GM18511 (cell line): Measurements from ENCODE around the gene GLB1L2.

Experiments used
- ATAC-seq: cut with Tn5 transposase; IDR thresholded peaks from one replicate; pipeline ENCODE4 v1.9.1; 2021; ENCODE audit warnings: mild to moderate bottlenecking, moderate library complexity; ENCODE audit not compliant: unreplicated experiment

GLB1L2 gene

DNA sequence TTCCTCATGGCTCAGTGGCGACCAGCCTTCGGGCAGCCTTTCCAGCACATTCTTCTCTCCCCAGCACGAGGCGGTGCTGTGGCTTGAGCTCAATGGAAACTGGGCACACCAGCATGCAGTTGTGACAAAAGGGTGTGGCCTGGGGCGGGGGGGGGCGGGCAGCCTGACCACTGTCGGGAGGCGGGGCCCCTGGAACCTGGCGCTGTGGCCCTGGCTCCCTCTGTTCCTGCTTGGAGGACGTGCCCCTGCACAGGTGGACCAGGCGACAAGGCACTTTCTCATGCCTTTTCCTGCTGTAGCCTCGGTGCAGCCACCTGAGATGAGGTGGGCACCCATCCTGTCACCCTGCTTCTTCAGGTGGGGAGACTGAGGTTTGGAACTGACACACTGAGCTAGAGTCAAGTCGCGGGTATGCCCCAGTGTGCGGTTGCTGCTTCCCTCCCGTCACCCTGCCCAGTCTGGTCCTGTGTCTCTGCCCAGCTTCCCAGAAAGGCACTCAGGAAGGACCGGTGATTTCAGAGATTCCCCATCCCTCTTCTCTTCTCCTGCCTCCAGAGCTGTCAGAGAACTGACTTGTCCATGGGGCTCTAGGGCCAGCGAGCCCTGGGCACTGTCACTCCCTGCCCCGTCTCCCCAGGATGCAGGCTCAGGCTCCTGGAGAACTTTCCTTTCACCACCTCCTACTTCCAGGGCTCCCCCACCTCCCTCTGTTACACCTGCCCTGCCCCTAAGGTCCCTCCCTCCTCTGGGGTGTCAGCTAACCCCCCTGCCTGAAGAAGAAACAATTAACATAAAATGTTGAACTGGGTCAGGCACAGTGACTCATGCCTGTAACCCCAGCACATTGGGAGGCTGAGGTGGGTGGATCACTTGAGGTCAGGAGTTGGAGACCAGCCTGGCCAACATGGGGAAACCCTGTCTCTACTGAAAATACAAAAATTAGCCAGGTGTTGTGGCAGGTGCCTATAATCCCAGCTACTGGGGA, 70.3 kb downstream of the GLB1L2 start:
- no peak for ATAC-seq

DNA sequence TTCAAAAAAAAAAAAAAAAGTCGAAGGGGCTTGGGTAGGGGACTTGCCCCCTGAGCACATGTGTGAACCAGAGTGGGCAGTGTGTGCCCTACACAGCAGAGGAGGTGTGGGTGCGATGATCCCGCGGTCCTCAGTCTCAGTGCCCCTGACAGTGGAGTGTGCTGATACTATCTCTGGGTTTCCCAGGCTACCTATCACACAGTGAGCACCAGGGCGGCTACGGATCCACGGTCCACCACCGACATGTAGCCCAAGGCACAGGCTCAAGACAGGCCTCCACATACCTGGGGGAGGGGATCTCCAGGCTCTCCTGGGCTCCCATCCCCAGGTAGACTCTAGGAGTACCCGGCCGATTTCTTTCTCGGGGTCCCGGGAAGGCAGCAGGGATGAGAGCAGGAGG, 71.1 kb downstream of the GLB1L2 start:
- no peak for ATAC-seq

DNA sequence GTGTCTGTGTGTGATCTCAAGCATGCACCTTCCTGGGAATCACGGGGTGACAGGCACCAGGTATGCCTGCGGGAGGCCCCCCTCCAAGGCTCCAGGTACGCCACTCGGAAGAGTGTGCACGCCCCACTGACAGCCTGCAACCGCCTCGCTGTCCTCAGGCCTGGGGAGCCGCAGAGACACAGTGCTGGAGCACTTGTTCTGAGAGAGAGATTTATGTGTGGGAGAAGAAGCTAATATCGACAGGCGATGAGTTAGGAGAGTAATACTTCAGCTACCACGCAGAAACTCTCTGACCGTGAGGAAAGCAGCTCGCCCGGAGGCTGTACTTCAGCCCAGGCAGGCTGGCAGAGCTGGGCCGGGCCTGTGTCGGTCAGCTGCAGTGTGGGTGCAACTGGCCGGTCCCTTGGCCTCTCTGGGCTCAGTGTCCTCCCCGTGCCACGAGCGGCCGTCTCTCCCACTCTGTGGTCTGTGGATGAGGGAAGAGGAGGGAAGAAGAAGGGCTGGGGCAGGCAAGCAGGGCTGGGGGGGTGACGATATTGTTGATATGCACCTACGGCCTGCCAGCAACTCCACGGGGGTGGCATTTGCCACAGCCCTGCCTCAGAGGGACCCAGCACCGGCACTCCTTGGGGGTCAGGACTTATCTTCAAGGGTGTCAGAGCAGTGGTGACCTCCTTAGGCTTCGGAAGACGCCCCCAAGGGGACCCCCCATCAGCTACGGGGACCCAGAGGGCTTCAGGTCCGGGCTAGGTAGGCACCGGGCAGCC, 73.0 kb downstream of the GLB1L2 start:
- no peak for ATAC-seq

DNA sequence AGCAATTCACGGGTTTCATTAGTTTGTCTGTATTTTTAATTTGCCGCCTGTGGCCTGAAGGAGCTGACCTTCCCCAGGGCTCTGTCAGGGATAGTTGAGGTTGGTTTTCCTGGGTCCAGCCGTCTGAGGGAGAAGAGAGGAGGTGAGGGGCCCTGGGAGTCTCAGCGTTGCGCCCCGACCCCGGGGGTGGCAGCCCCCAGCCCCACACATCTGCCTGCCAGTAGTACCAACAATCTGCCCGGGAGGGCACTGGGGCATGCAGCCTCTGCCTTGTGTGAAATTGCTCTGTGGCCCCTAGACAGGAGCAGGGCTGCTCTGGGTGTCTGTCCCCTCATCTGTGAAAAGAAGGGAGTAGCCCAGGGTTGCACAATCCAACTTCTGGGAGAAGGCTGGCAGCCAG, 73.6 kb downstream of the GLB1L2 start:
- ATAC-seq: no peak

DNA sequence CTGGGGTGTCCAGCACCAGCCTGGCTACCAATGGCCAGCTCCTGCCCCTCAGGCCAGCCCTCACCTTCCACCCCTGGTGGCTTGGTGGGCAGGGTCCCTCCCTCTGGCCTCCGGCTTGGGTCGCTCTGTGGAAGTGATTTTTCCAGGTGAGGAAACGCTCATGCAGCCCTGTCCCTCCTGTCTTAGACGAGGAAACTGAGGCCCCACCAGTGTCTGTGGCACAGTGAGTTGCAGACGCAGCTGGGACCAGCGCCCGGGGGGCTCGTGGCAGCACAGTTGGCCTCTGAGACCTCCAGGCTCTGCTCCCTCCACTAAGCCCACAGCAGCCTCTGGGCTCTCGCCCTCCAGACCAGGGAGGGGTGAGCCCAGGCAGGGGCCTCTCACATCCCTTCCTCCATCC, 74.1 kb downstream of the GLB1L2 start:
- no peak for ATAC-seq

DNA sequence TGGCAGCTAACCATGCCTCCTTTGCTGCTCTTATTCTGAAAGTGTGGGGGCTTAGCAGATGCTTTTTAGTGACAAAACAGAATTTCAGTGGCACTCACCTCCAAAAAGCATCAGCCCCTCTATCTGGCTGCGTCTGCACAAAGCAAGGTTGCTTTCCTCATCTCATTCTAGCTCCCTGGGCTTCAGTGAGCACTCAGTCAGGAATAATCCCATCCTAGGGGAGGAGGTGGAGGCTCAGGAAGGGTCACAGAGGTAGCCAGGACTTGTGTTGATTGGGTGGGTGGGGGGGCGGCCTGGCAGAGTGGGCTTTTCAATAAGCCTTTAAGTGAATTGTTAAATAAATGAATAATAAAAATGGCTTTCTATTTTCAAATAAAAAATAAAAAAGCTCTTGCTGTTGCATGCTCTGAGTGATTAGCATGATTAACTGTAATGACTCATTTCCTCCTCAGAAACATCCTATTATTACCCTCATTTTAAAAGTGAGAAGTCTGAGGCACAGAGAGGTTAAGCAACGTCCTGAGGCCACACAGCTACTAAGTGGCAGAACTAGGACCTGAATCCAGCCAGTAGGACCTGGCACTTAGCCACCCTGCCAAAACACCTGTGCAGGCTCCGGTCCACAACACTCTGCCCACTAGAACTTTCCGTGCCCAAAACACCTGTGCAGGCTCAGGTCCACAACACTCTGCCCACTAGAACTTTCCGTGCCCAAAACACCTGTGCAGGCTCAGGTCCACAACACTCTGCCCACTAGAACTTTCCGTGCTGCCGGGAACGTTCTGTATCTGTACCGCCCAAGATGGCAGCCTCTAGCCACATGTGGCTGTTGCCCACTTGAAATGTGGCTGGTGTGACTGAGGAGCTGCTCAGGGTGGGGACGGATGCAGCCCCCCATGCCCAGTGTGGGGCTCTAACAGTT, 74.7 kb downstream of the GLB1L2 start:
- no peak for ATAC-seq

DNA sequence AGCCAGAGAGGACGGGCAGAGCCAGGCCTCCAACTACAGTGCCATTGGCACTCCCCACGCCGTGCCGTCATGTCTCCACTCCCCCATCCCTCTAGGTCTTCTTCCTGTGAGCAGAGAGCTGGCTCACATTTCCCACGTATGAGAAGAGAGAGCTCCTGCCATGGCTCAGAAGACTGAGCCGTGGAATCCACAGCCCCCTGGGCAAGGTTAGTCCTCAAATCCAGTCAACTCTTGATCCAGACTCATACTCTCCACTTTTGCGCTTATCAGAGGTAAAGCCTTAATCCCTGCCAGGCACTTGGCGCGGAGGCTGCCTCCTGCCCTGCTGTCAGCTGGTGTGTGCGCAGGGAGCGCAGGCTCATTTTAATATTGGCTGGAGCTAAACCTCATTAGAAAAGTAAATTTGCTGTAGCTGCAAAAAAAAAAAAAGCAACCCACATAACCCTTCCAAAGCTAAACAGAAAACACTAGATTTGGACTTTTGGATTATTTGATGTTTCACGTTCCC, 75.6 kb downstream of the GLB1L2 start:
- no peak for ATAC-seq

DNA sequence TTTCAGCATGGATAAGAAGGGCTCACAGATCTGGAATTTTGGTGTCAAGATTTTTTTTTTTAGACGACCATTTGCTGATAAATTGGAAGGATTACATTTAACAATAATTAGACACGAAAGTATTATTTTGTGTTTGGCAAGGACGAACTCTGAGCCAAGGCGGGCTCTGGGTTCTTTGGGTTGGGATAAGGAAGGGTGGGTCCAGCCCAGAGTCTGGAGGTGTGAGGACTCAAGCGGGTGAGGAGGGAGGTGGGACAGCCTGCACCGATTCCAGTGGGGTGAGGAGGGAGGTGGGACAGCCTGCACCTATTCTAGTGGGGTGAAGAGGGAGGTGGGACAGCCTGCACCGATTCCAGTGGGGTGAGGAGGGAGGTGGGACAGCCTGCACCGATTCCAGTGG, 76.1 kb downstream of the GLB1L2 start:
- no peak for ATAC-seq

DNA sequence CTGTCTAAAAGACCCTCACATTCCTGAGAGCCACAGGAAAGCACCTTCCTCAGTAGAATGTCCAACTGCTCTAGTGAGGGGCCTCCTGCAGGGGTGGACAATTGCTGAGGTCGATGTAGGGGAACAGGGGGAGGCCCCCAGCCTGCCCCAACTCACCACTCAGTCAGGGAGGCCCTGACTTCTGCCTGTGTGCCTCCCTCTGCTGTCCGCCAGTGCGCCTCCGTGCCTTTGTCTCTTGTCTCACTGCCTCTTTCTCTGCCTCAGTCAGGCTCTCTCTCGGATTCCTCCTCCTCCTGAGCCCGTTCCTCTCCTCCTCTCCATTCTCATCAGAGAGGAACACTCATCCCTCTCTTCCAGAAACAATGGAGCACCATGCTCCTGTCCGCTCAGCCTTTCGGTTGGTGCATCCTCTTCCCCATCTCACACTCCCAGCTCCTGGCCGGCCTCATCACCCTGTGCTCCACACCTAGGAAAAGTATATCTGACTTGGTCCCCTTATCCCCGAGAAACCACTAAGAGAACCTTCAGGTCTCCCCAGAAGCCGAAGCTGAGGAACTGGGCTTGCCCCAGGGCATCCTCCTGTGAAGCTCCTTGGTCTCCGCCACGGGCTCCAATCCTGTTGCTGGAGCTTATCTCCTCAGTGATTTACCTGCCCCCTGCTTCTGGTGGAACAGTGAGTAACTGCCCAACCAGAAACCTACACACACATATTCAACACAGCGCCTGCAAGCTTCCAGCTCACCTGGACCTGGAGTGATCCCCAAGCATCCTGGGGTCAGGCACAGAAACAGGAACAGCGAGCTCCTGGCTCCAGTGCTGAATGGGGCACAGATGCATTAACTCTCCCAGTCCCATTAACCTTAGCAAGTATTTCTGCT, 78.0 kb downstream of the GLB1L2 start:
- ATAC-seq: no peak

DNA sequence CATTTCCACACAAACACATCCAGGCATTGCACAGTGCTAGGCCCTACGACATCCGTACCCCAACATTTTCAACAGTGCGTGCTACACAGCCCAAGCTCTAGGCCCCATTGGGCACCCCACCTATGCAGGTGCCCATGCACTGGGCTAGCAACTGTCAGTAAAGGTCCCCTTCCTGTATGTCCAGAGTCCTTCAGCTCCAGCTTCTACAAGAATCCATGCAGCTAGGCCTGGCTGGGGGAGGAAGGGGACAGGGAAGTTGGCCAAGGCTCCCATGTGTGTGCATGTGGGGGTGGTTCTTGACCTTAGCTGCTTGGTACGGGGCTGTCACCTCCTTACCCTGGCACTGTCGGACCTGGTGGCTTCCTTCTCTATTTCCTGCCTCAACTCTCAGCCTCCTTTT, 79.0 kb downstream of the GLB1L2 start:
- no peak for ATAC-seq

DNA sequence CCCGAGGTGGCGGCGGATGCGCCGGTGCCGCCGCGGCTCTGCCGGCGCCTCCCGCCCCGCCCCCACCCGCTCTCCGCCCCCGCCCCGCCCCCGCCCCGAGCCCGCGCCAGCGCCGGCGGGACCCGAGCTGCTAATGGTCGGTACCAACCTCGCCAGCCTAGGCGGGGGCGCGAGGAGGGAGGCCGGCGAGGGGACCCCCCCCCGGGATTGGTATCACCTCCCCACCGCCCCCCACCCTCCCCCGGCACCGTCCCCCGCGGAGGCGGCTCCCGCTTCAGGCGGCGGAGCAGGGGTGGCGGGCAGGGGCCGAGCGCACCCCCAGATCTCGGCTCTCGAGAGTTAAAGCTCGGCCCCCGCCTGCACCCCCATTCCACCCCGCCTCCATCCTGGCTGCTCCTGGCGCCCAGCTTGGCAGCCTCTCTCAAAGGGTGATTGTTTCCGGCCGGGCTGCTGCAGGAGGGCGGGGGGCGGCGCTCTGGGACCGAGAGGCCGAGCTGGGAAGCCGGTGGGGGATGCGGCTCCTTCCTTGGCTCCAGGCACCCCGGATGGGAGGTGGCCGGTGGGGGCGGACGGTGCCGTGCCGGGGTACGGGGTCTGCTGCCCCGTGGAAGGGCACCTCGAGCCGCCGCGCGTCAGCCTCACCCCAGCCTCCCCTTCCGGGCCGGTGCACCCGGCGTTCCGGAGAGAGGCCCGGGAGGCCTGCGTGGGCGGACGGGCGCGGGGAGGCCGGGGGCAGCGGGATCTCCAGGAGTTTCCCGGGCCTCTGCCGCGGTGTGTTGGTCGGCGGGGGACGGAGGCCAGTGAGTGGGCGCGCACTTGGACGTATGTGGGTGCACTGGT, 80.6 kb downstream of the GLB1L2 start, which contains the start of gene B3GAT1:
TSS of gene B3GAT1 (minus strand) at position 40 of the 840 bp plus-strand sequence. CDS start 24,583 bp downstream, outside the sequence.
- no peak for ATAC-seq

DNA sequence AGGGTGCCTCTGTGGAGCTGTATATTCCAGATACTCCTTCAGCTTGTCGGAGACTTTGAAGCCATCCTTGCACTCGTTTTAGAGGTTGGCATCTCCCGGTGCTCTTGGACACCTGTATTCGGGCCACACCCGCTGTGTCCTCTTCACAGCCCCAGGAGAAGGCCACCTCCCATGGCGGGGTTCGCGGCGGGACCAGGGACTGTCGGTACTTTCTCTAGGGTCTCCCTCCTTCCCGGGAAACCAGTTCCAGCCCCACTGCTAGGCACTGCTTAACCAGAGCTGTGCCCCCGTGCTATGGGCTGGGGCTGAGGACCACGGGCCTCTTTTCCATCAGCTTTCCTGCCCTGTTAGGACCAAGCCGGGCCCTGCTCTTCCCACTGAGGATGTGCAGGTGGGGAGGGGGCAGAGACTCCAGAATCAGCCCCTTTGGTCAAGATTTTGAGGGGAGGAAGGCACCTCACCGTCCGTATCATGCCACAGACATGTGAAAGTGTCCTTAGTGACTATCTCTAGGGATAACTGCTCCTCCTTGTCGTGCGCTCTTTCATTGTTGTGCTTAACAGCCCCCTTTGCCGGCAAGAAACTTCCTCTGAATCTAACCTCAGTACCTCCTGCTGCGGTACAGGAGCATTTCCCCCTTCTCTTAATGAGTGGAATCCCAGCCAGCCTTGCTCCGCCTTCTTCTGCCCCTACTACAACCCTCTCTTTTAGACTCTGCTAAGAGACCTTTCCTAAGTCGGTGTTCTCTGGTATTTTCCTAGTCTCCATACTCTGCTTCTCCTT, 81.4 kb downstream of the GLB1L2 start:
- ATAC-seq: no peak

DNA sequence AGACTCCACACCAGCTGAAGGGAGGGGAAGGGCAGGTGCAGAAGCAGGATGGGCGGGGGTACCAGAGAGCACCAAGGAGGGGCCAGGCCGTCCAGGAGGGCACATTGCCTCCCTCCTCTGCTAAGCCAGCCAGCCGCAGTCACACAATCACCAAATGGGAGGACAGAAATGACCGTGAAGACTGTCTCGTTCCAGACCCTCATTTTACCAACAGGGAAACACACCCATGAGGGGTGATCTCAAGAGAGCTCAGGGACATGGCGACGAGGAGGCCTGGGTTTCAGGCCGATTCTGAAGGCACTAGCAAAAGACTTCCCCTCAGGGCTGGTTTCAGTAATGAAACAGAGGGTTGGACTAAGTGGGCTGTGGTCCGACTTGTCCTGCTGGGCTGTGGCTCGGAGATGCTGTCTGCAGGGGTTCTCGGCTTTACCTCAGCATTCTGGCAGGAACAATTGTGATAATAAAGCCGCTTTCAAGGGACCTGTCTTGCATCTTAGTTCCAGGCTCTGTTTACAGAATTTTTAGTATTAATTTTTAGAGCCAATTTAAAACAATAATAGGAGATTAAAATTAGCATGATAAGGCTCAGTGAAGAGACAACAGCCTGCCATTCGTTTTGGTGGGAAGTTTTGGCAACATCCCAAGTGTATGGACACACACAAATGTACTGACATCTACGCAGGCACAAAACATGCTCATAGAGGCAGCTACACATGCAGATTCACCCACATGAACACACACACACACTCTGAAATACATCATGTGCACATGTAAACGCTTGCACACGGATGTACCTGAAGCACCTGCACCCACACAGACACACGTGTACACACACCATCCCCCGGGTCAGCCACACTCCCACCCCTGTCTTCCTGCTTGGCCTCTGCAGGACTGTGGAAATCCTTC, 82.3 kb downstream of the GLB1L2 start:
- ATAC-seq: no peak

DNA sequence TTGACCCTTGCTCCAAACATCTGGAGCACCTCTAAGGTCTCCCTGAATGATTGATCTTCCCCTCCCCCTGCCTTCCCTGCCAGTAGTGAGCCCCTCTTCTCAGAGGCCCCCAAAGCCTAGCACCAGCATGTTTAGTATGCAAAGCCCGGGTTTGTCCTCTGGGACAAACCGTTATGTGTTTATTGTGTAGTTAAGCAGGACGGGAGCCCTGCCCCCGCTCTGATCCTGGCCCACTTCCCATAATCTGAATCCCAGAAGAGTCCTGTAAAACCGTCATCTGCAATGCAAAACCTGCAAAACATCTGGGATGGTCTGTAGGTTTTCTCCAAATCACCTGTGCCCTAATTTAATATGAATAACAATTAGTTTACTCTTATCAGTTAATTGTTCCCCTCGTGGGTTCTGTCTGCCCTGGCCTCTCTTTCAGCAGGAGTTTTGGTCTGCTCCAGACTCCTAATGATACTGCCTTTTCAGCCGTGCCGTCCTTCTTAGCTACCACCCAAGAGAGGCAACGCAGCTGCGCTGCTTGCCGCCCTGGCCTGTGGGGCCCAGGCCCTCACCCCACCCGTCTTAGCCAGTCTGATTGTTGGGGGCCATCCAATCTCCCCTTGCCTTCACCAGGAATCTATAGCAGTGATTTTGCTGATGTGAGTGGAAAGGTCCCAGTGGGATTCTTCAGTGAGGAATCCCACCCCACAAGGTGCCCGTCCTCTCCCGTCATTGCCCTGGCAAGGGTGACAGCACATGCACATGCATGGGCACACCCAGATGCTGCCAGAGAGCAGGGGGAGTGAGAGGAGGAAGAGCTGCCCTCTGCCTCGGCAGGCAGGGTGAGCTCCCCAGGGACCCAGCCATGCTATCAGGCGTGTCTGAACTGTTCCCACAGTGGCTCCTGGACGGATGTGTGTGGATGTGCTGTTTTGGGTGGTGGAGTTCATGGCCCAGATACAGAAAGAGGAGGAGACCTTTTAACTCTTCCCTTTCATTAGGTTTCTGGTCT, 83.3 kb downstream of the GLB1L2 start:
- ATAC-seq: no peak

DNA sequence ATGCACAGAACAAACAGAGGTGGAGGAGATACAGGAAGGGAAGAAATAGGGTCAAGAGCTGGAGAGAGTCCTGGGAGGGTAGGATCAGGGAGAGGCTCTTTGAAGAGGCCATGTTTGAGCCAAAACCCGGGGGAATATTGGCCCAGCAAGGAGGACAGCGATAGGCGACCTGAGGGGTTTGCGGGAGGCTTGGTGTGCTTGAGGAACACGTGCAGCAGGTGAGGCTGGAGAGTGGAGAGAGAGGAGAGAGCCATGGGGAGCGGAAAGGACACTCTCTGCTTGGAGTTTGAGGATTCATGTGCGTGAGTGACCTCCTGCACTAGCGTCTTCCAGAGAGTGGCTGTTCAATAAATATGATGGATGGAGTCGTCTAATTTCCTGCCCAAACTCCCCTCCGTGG, 84.9 kb downstream of the GLB1L2 start:
- ATAC-seq: no peak
